HepG2 (cell line): ENCODE data around the gene CAPN7. TPM values are rescaled to one million over a fixed set of nuclear protein-coding genes. Genes with fewer than 3 reads are reported as not detected.

Experiments
- ATAC-seq: fragments of 200-7000 bp; cut with Tn5 transposase; 3 replicates; pipeline ENCODE4 v1.9.1; 2020; ENCODE audit warnings: mild to moderate bottlenecking, moderate library complexity
- BruUV-seq: library from RNA; stranded (reverse); fragments of 400-500 nt; replicated peaks from 2 replicates; lab custom pipeline; 2021; lab: Mats Ljungman, UMichigan
- CTCF ChIA-PET: fragments of 300-600 bp; formaldehyde crosslinking; extraction: SDS; loops from one replicate; lab custom pipeline; 2021; ENCODE audit warnings: low total read pairs, inconsistent platforms, low intra/inter-chr PET ratio; lab: Yijun Ruan, JAX
- POLR2A ChIA-PET: fragments of 350-600 bp; sonication (Branson Sonifier 250); formaldehyde crosslinking; loops from one replicate; lab custom pipeline; 2020; ENCODE audit warnings: antibody characterized with exemption, inconsistent platforms; lab: Yijun Ruan, JAX
- DNase-seq: peaks from one replicate; pipeline ENCODE4 v3.0.0-alpha.2; 2015; ENCODE audit warnings: low spot score
- FAIRE-seq: peaks from 3 replicates; lab custom pipeline; 2011; peaks lifted over from hg19 to GRCh38; lab: Jason Lieb, UNC
- H2AFZ ChIP-seq: one replicate; pipeline ENCODE4 v1.6.1; 2011; ENCODE audit warnings: low read length, inconsistent platforms
- H3K27ac ChIP-seq: fragments of 300-600 bp; 3 replicates; pipeline ENCODE4 v1.8.0; 2011; ENCODE audit warnings: mixed run types, mild to moderate bottlenecking, mixed read lengths, low read length, inconsistent platforms; ENCODE audit not compliant: insufficient read depth; ENCODE audit errors: extremely low read length
- H3K27me3 ChIP-seq, 2 experiments: fragments of 200-600 bp in 1 of 2; 2 replicates in 1 of 2; 3 replicates in 1 of 2; pipeline versions ENCODE4 v1.6.0 to v1.8.0; 2011; ENCODE audit warnings: low read length in 2 of 2, mild to moderate bottlenecking in 2 of 2, moderate library complexity in 2 of 2, inconsistent platforms in 1 of 2; ENCODE audit not compliant: insufficient read depth in 2 of 2, control insufficient read depth in 1 of 2
- H3K36me3 ChIP-seq, 2 experiments: fragments of 200-600 bp in 1 of 2; replicated peaks in 1 of 2; 2 replicates in 1 of 2; 3 replicates in 1 of 2; pipeline versions ENCODE4 v1.5.1 to v1.8.0; 2011; ENCODE audit warnings: low read length in 2 of 2, inconsistent platforms in 1 of 2; ENCODE audit not compliant: insufficient read depth in 2 of 2, control insufficient read depth in 1 of 2
- H3K4me1 ChIP-seq: 2 replicates; pipeline ENCODE4 v1.5.1; 2012; ENCODE audit warnings: low read length, inconsistent platforms; ENCODE audit not compliant: insufficient read depth
- H3K4me2 ChIP-seq: 2 replicates; pipeline ENCODE4 v1.6.0; 2011; ENCODE audit warnings: low read depth, low read length, inconsistent platforms
- H3K4me3 ChIP-seq, 3 experiments: fragments of 200-600 bp in 1 of 3; sonication (generic), shearing (Covaris generic) in 1 of 3; replicated peaks in 1 of 3; 2 replicates each; pipeline ENCODE4 v1.5.1; 2011 to 2016; ENCODE audit warnings: low read length in 3 of 3, inconsistent platforms in 2 of 3, low read depth in 2 of 3, mild to moderate bottlenecking in 2 of 3, control low read depth in 1 of 3, mixed read lengths in 1 of 3; ENCODE audit not compliant: insufficient read depth in 1 of 3
- H3K79me2 ChIP-seq: one replicate; pipeline ENCODE4 v1.6.1; 2011; ENCODE audit warnings: low read length, inconsistent platforms; ENCODE audit not compliant: insufficient read depth
- H3K9ac ChIP-seq: 2 replicates; pipeline ENCODE4 v1.6.0; 2011; ENCODE audit warnings: mild to moderate bottlenecking, low read depth, low read length, inconsistent platforms; ENCODE audit not compliant: insufficient read depth
- H3K9me3 ChIP-seq: 2 replicates; pipeline ENCODE4 v1.5.1; 2012; ENCODE audit warnings: mild to moderate bottlenecking, low read length
- H4K20me1 ChIP-seq: 2 replicates; pipeline ENCODE4 v1.6.0; 2011; ENCODE audit warnings: inconsistent platforms, mild to moderate bottlenecking, low read length, moderate library complexity; ENCODE audit not compliant: insufficient read depth
- EEA1 ChIP-seq: sonication (generic); formaldehyde crosslinking; IDR thresholded peaks from 2 replicates; pipeline ENCODE4 v1.5.1; 2020; ENCODE audit warnings: mild to moderate bottlenecking, missing genetic modification reagents, borderline replicate concordance
- HMGXB3 ChIP-seq: sonication (generic); formaldehyde crosslinking; IDR thresholded peaks from 2 replicates; pipeline ENCODE4 v1.4.0; 2020; ENCODE audit warnings: missing genetic modification reagents, borderline replicate concordance
- PHF20 ChIP-seq: sonication (generic); formaldehyde crosslinking; IDR thresholded peaks from 2 replicates; pipeline ENCODE4 v1.5.0; 2020; ENCODE audit warnings: mild to moderate bottlenecking, missing genetic modification reagents
- PRMT3 ChIP-seq: sonication (generic); formaldehyde crosslinking; IDR thresholded peaks from 2 replicates; pipeline ENCODE4 v1.8.1; 2022; ENCODE audit warnings: low read depth, mild to moderate bottlenecking, moderate library complexity, missing genetic modification reagents, borderline replicate concordance
- TGIF2 ChIP-seq: IDR thresholded peaks from 2 replicates; pipeline ENCODE4 v1.6.1; 2016; ENCODE audit warnings: control low read depth, missing compliant biosample characterization
- ZFP91 ChIP-seq: sonication (generic); formaldehyde crosslinking; IDR thresholded peaks from 2 replicates; pipeline ENCODE4 v1.9.0; 2022; ENCODE audit warnings: missing genetic modification reagents, mild to moderate bottlenecking, borderline replicate concordance
- ZNF580 ChIP-seq: IDR thresholded peaks from 2 replicates; pipeline ENCODE4 v1.6.1; 2016; ENCODE audit warnings: low read depth, borderline replicate concordance
- WGBS: methylation state at CpG from one replicate; pipeline ENCODE4 v1.1.6; 2017; ENCODE audit warnings: low lambda C conversion rate; 5-methylcytosine and 5-hydroxymethylcytosine counted together
- in situ Hi-C: cut with HindIII; loops from 2 replicates; pipeline ENCODE4 v1.10.0; 2017; ENCODE audit warnings: low pct_unique_long_range_greater_than_20kb; ENCODE audit not compliant: extremely low pct_ligation_motif_present
- intact Hi-C: fragments of 100-400 bp; cut with micrococcal nuclease; formaldehyde crosslinking; loops from one replicate; pipeline ENCODE4 v1.10.0; 2022; ENCODE audit not compliant: unreplicated experiment
- polyA plus RNA-seq, 8 experiments: library from polyadenylated mRNA; depleted of rRNA in 3 of 8; stranded (reverse) in 7 of 8; unstranded in 1 of 8; fragments of >200 nt; fragmentation: Illumina TruSeq in 4 of 8; extraction: Trizol in 4 of 8; gene quantifications; 2 replicates each; pipeline versions ENCODE4 v1.2.1 to v1.2.3, GENCODE V29; 2011 to 2016; ENCODE audit warnings: low read depth in 4 of 8, missing spikeins in 1 of 8, mixed read lengths in 1 of 8; ENCODE audit not compliant: insufficient read depth in 1 of 8
- total RNA-seq, 5 experiments: library from RNA; depleted of rRNA; stranded (reverse); fragments of >200 nt; fragmentation: Illumina TruSeq; extraction: Trizol; gene quantifications; 2 replicates each; pipeline ENCODE4 v1.2.3, GENCODE V29; 2016; ENCODE audit warnings: low read depth in 1 of 5

CAPN7 gene
- total and polyA plus RNA-seq, 2 of the 13 experiments (the other 11 are each of a cell fraction or from before 2014, with no cell fraction given) = 16.7 to 36.8 TPM

GRCh38 chr3:15298504-15298903 lies 92.5 kb downstream of the CAPN7 start (continued):
- TF ChIP-seq EEA1 (CRISPR knock-in tag) = no peak
- no peak for TF ChIP-seq ZFP91
- no peak for TF ChIP-seq TGIF2 (CRISPR knock-in tag)
- TF ChIP-seq PHF20 (CRISPR knock-in tag) = no peak
- no peak for TF ChIP-seq ZNF580 (CRISPR knock-in tag)

GRCh38 chr3:15299036-15299435 lies 93.0 kb downstream of the CAPN7 start:
- H4K20me1 ChIP-seq = no peaks in the 10 kb centered on the region
- POLR2A ChIA-PET = no interaction called here
- DNase-seq = no peak
- H3K36me3 ChIP-seq = no peaks in the 10 kb centered on the region
- no peak for ATAC-seq
- in situ Hi-C loops (no loop called here), intact Hi-C loops (no loop called here)
- CTCF ChIA-PET = no interaction called here
- no peaks in the 10 kb centered on the region for H3K4me1 ChIP-seq
- H3K27ac ChIP-seq = no peak overlapping the region
- no TSS peak for BruUV-seq
- H3K79me2 ChIP-seq = no peaks in the 10 kb centered on the region
- H2AFZ ChIP-seq = no peak overlapping the region
- no peak overlapping the region for H3K4me3 ChIP-seq
- no peak for FAIRE-seq
- TF ChIP-seq PRMT3 = no peak
- no peak for TF ChIP-seq HMGXB3 (CRISPR knock-in tag)
- whole genome bisulfite sequencing = 58% methylated on average over 3 of the region's 3 CpGs
- H3K4me2 ChIP-seq = no peak overlapping the region
- no peak overlapping the region for H3K9ac ChIP-seq
- no peaks in the 10 kb centered on the region; a peak in 1 of 5 replicates for H3K27me3 ChIP-seq
- no peaks in the 10 kb centered on the region for H3K9me3 ChIP-seq
